ENCODE data around the gene RPS19. TPM values are rescaled to one million over a fixed set of nuclear protein-coding genes. Genes with fewer than 3 reads are reported as not detected.

RPS19 gene
- total and polyA plus RNA-seq, 2 experiments from 2014 or later = 840 to 1,425 TPM

DNA sequence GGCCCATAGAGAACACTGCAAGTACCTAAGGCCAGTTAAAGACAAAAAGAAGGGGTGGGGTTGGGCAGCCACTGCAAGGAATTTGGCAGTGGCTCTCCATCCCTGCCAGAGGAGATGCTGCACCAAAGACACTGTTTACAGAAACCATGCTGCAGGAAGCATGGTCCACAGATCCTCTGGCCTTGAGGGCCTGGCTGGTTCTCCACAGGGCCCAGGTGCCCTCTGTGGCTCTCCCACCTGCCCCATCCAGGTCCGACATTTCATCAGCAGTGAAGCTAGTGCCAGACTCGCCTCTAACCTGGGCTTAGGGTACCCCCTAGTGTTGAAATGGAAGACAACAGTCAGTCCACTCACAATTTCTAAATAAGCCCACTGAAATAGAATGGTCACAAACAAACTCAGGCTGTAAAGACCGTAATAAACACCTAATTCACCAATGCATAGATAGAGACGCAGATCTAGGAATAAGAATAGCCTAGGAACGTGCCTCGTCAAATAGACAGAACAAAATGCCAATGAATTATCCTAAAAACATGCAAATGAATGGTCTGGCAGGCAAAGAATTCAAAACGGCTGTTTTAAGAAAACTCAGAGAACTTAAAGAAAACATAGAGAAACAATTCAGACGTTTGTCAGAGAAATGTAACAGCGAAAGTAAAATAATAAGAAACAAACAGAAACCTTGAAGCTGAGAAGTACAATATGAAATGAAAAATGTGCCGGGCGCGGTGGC lies 38.9 kb upstream of the RPS19 start:
- Histone ChIP-seq H3K9me2 (replicated peaks; ENCODE audit: insufficient read depth) (no peaks in the 10 kb centered on the region), H3K9me3 (ENCODE audit: low read depth) (no peaks in the 10 kb centered on the region), H2AFZ (no peak overlapping the region), H4K20me1 (ENCODE audit: insufficient read depth, poor library complexity, severe bottlenecking) (no peaks in the 10 kb centered on the region), H3K4me1 (ENCODE audit: insufficient read depth) (no peaks in the 10 kb centered on the region), H3K4me3 (no peak overlapping the region), H3K36me3 (replicated peaks; ENCODE audit: insufficient read depth, low read depth) (no peaks in the 10 kb centered on the region), H3K4me2 (no peak overlapping the region), H3K27me3 (no peaks in the 10 kb centered on the region), H3K79me2 (no peaks in the 10 kb centered on the region), H3K27ac (no peak overlapping the region)
- TF ChIP-seq EZH2phosphoT487 (IDR thresholded peaks at IDR 0.05; ENCODE audit: low read depth, severe bottlenecking, unreplicated experiment) (no peak), CTCF (IDR thresholded peaks at IDR 0.05; ENCODE audit: poor library complexity) (peak; percentile 43)
- 48% methylated on average over 12 of the region's 12 CpGs for WGBS (ENCODE audit: low lambda C conversion rate, missing lambda C conversion rate)
- peak; percentile 37 for DNase-seq (ENCODE audit: low spot score)

GRCh38 chr19:41837981-41838708 lies 21.9 kb upstream of the RPS19 start:
- 60% methylated on average over 13 of the region's 13 CpGs for WGBS (ENCODE audit: low lambda C conversion rate, missing lambda C conversion rate)
- H3K4me1 ChIP-seq (ENCODE audit: insufficient read depth) = no peaks in the 10 kb centered on the region
- DNase-seq (ENCODE audit: low spot score) = no peak
- no peaks in the 10 kb centered on the region for H3K36me3 ChIP-seq (replicated peaks; ENCODE audit: insufficient read depth, low read depth)
- no peak overlapping the region for H3K4me2 ChIP-seq
- peaks cover 12% of the 10 kb centered on the region for H3K27me3 ChIP-seq
- H3K9me2 ChIP-seq (replicated peaks; ENCODE audit: insufficient read depth) = no peaks in the 10 kb centered on the region
- H4K20me1 ChIP-seq (ENCODE audit: insufficient read depth, poor library complexity, severe bottlenecking) = no peaks in the 10 kb centered on the region
- H2AFZ ChIP-seq = no peak overlapping the region
- H3K4me3 ChIP-seq = no peak overlapping the region
- no peaks in the 10 kb centered on the region for H3K9me3 ChIP-seq (ENCODE audit: low read depth)
- no peak for TF ChIP-seq EZH2 (IDR thresholded peaks at IDR 0.05; ENCODE audit: borderline replicate concordance)
- TF ChIP-seq CTCF (IDR thresholded peaks at IDR 0.05; ENCODE audit: poor library complexity) = no peak
- no peak for TF ChIP-seq EZH2phosphoT487 (IDR thresholded peaks at IDR 0.05; ENCODE audit: low read depth, severe bottlenecking, unreplicated experiment)
- H3K79me2 ChIP-seq = no peaks in the 10 kb centered on the region
- no peak overlapping the region for H3K27ac ChIP-seq

DNA sequence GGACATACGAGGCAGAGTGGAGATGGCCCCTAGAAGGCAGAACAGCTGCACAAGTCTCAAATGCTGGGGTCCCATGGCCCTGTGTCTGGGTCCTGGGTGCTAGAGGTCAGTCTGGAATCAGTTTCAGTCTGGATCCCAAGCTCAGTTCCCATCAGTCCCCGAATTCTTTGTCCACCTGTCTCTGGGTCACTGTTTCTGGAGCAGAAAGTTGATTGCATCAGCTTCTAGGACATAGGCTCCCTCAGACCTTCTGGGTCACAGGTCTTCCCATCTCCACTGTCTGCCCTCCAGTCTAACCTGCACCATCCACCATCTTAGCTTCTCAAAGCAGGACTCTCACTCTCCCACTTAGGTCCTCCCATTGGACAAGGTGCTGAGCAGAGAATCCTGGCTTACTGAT lies 20.8 kb upstream of the RPS19 start:
- WGBS (ENCODE audit: low lambda C conversion rate, missing lambda C conversion rate) = 44% methylated on average over 2 of the region's 2 CpGs

More for the DNA sequence above, 20.8 kb upstream of the RPS19 start:
- no peaks in the 10 kb centered on the region for H3K4me1 ChIP-seq (ENCODE audit: insufficient read depth)
- no peaks in the 10 kb centered on the region for H4K20me1 ChIP-seq (ENCODE audit: insufficient read depth, poor library complexity, severe bottlenecking)
- no peak overlapping the region for H3K27ac ChIP-seq
- no peak overlapping the region for H3K4me3 ChIP-seq
- no peak for DNase-seq (ENCODE audit: low spot score)
- H3K79me2 ChIP-seq = no peaks in the 10 kb centered on the region
- H3K36me3 ChIP-seq (replicated peaks; ENCODE audit: insufficient read depth, low read depth) = no peaks in the 10 kb centered on the region
- TF ChIP-seq CTCF (IDR thresholded peaks at IDR 0.05; ENCODE audit: poor library complexity) = no peak
- no peak for TF ChIP-seq EZH2phosphoT487 (IDR thresholded peaks at IDR 0.05; ENCODE audit: low read depth, severe bottlenecking, unreplicated experiment)
- TF ChIP-seq EZH2 (IDR thresholded peaks at IDR 0.05; ENCODE audit: borderline replicate concordance) = no peak
- no peaks in the 10 kb centered on the region for H3K9me2 ChIP-seq (replicated peaks; ENCODE audit: insufficient read depth)
- peaks cover 12% of the 10 kb centered on the region for H3K27me3 ChIP-seq
- H3K9me3 ChIP-seq (ENCODE audit: low read depth) = no peaks in the 10 kb centered on the region
- no peak overlapping the region for H2AFZ ChIP-seq
- no peak overlapping the region for H3K4me2 ChIP-seq

Measured in hepatocyte (in vitro differentiated cells).